HepG2 (cell line): Measurements from ENCODE around the gene DHRS13.

Experiments
- ADNP ChIP-seq: sonication (generic); formaldehyde crosslinking; IDR thresholded peaks from 2 replicates; pipeline ENCODE4 v1.4.0; 2020; ENCODE audit warnings: missing genetic modification reagents
- CREB1 ChIP-seq, 2 experiments: fragments of 450-650 bp in 1 of 2; IDR thresholded peaks; 2 replicates each; pipeline ENCODE4 v1.6.1; 2016 to 2017; ENCODE audit warnings: control low read depth in 1 of 2, mild to moderate bottlenecking in 1 of 2, missing compliant biosample characterization in 1 of 2, missing genetic modification characterization in 1 of 2
- FOXK1 ChIP-seq: sonication (generic); formaldehyde crosslinking; IDR thresholded peaks from 2 replicates; pipeline ENCODE4 v1.4.0; 2020; ENCODE audit warnings: low read depth, missing genetic modification reagents, borderline replicate concordance
- NFE2L1 ChIP-seq: sonication (generic); formaldehyde crosslinking; IDR thresholded peaks from 2 replicates; pipeline ENCODE4 v1.4.0; 2020; ENCODE audit warnings: missing genetic modification reagents, mild to moderate bottlenecking, borderline replicate concordance
- ZNF274 ChIP-seq: sonication (generic); formaldehyde crosslinking; IDR thresholded peaks from 2 replicates; pipeline ENCODE4 v1.5.1; 2020; ENCODE audit warnings: mild to moderate bottlenecking, missing genetic modification reagents
- ZNF468 ChIP-seq: sonication (generic); formaldehyde crosslinking; IDR thresholded peaks from 2 replicates; pipeline ENCODE4 v1.8.0; 2022; ENCODE audit warnings: mild to moderate bottlenecking, moderate library complexity, missing genetic modification reagents
- ZSCAN29 ChIP-seq: sonication (generic); formaldehyde crosslinking; conservative IDR thresholded peaks from 2 replicates; pipeline ENCODE4 v1.4.0; 2020; ENCODE audit warnings: mild to moderate bottlenecking, missing genetic modification reagents
- TF ChIP-seq, protein P1 (sequence below): sonication (generic); formaldehyde crosslinking; IDR thresholded peaks from 2 replicates; pipeline ENCODE4 v1.5.0; 2020; ENCODE audit warnings: mild to moderate bottlenecking, missing genetic modification reagents, moderate library complexity

GRCh38 chr17:28925912-28926365, 23.1 kb upstream of the DHRS13 start:
- TF ChIP-seq ZSCAN29 (CRISPR knock-in tag) (no peak), NFE2L1 (CRISPR knock-in tag) (no peak), ADNP (no peak), FOXK1 (CRISPR knock-in tag) (no peak), CREB1 (IDR thresholded peaks at IDR 0.05) (0 out of 2 replicates have a peak, but pooled peaks have one; percentile 28), CREB1 (CRISPR knock-in tag; IDR thresholded peaks at IDR 0.05) (no peak), ZNF274 (no peak), ZNF468 (CRISPR knock-in tag) (no peak)
- TF ChIP-seq, protein P1, sequence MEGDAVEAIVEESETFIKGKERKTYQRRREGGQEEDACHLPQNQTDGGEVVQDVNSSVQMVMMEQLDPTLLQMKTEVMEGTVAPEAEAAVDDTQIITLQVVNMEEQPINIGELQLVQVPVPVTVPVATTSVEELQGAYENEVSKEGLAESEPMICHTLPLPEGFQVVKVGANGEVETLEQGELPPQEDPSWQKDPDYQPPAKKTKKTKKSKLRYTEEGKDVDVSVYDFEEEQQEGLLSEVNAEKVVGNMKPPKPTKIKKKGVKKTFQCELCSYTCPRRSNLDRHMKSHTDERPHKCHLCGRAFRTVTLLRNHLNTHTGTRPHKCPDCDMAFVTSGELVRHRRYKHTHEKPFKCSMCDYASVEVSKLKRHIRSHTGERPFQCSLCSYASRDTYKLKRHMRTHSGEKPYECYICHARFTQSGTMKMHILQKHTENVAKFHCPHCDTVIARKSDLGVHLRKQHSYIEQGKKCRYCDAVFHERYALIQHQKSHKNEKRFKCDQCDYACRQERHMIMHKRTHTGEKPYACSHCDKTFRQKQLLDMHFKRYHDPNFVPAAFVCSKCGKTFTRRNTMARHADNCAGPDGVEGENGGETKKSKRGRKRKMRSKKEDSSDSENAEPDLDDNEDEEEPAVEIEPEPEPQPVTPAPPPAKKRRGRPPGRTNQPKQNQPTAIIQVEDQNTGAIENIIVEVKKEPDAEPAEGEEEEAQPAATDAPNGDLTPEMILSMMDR (CRISPR knock-in tag) = no peak
